A673 (cell line): Measurements from ENCODE around the gene PLAAT4. TPM values are rescaled to one million over a fixed set of nuclear protein-coding genes. Genes with fewer than 3 reads are reported as not detected.

Experiments used
- BruUV-seq: library from RNA; stranded (reverse); fragments of 400-500 nt; replicated peaks from 2 replicates; lab custom pipeline; 2021; lab: Mats Ljungman, UMichigan
- CTCF ChIA-PET: fragments of 300-600 bp; sonication (Branson Sonifier 250); formaldehyde crosslinking; loops from one replicate; lab custom pipeline; 2022; ENCODE audit warnings: antibody characterized with exemption; lab: Charles Lee
- POLR2A ChIA-PET: fragments of 300-600 bp; sonication (Branson Sonifier 250); formaldehyde crosslinking; loops from one replicate; lab custom pipeline; 2022; ENCODE audit warnings: antibody characterized with exemption; ENCODE audit not compliant: low non-redundant PET; lab: Charles Lee
- DNase-seq: peaks from one replicate; pipeline ENCODE4 v3.0.0-alpha.2; 2015; ENCODE audit warnings: low spot score
- H3K27ac ChIP-seq: fragments of 200-600 bp; sonication (generic); 2 replicates; pipeline ENCODE4 v1.5.1; 2016; ENCODE audit warnings: mixed run types, low read depth, mild to moderate bottlenecking, mixed read lengths, antibody characterized with exemption, low read length; ENCODE audit not compliant: poor library complexity, severe bottlenecking
- H3K27me3 ChIP-seq: fragments of 200-600 bp; sonication (generic); replicated peaks from 2 replicates; pipeline ENCODE4 v1.6.1; 2017; ENCODE audit warnings: mixed run types, low read depth, mild to moderate bottlenecking, mixed read lengths, antibody characterized with exemption, low read length; ENCODE audit not compliant: insufficient read depth, poor library complexity
- H3K36me3 ChIP-seq: fragments of 200-600 bp; sonication (generic); 2 replicates; pipeline ENCODE4 v1.6.1; 2016; ENCODE audit warnings: mixed run types, mild to moderate bottlenecking, mixed read lengths, antibody characterized with exemption, low read length; ENCODE audit not compliant: insufficient read depth, poor library complexity, severe bottlenecking
- H3K4me1 ChIP-seq: fragments of 200-600 bp; sonication (generic); 2 replicates; pipeline ENCODE4 v1.6.1; 2017; ENCODE audit warnings: mixed run types, mild to moderate bottlenecking, mixed read lengths, antibody characterized with exemption, low read length; ENCODE audit not compliant: insufficient read depth, poor library complexity, severe bottlenecking
- H3K4me3 ChIP-seq: fragments of 200-600 bp; sonication (generic); 2 replicates; pipeline ENCODE4 v1.5.1; 2016; ENCODE audit warnings: low read depth, mixed run types, mild to moderate bottlenecking, mixed read lengths, low read length; ENCODE audit not compliant: poor library complexity, severe bottlenecking
- H3K9me3 ChIP-seq: fragments of 200-600 bp; sonication (generic); 2 replicates; pipeline ENCODE4 v1.6.1; 2016; ENCODE audit warnings: mixed run types, low read depth, mild to moderate bottlenecking, mixed read lengths, antibody characterized with exemption, low read length; ENCODE audit not compliant: poor library complexity, severe bottlenecking
- CTCF ChIP-seq: fragments of 300-800, 200-600 bp; sonication (generic); conservative IDR thresholded peaks from 2 replicates; pipeline ENCODE4 v1.5.1; 2017; ENCODE audit warnings: low read depth, mild to moderate bottlenecking, antibody characterized with exemption, low read length, moderate library complexity, mixed read lengths
- EZH2 ChIP-seq: fragments of 200-600 bp; sonication (generic); IDR thresholded peaks from 2 replicates; pipeline ENCODE4 v1.6.1; 2017; ENCODE audit warnings: borderline replicate concordance, low read depth, mild to moderate bottlenecking, mixed read lengths, antibody characterized with exemption, low read length; ENCODE audit not compliant: poor library complexity, severe bottlenecking
- intact Hi-C: fragments of 100-400 bp; cut with micrococcal nuclease; formaldehyde crosslinking; loops from one replicate; pipeline ENCODE4 v1.10.0; 2022; ENCODE audit not compliant: unreplicated experiment
- total RNA-seq: library from RNA; stranded (reverse); gene quantifications from 2 replicates; pipeline ENCODE4 v1.2.3, GENCODE V29; 2021

The PLAAT4 gene
- total RNA-seq, 1 experiment from 2014 or later: 0.97 TPM

GRCh38 chr11:63557570-63557969 is 21.0 kb downstream of the PLAAT4 start:
- no peak overlapping the region for H3K27ac ChIP-seq
- no peak overlapping the region for H3K4me3 ChIP-seq
- intact Hi-C loops: no loop called here
- DNase-seq: no peak
- H3K4me1 ChIP-seq: no peaks in the 10 kb centered on the region
- ChIA-PET CTCF (no interaction called here), POLR2A (no interaction called here)
- no TSS peak for BruUV-seq
- no peaks in the 10 kb centered on the region for H3K36me3 ChIP-seq
- H3K27me3 ChIP-seq: no peaks in the 10 kb centered on the region
- TF ChIP-seq CTCF (no peak), EZH2 (no peak)
- H3K9me3 ChIP-seq: no peaks in the 10 kb centered on the region

GRCh38 chr11:63558459-63559157 is 22.0 kb downstream of the PLAAT4 start:
- POLR2A ChIA-PET: no interaction called here
- no peak for DNase-seq
- H3K4me1 ChIP-seq: no peaks in the 10 kb centered on the region
- intact Hi-C loops: no loop called here
- CTCF ChIA-PET: interaction anchor here (0.7 kb wide), 1 partner anchor 77 kb away, joined by 4 read pairs; no protein-coding TSS in a partner anchor
- no TSS peak for BruUV-seq
- no peak overlapping the region for H3K4me3 ChIP-seq
- no peaks in the 10 kb centered on the region for H3K9me3 ChIP-seq
- no peaks in the 10 kb centered on the region for H3K36me3 ChIP-seq
- H3K27ac ChIP-seq: no peak overlapping the region
- no peak for TF ChIP-seq EZH2
- TF ChIP-seq CTCF: no peak
- H3K27me3 ChIP-seq: no peaks in the 10 kb centered on the region

GRCh38 chr11:63560506-63561180 is 24.0 kb downstream of the PLAAT4 start:
- H3K4me1 ChIP-seq: no peaks in the 10 kb centered on the region
- no peak overlapping the region for H3K27ac ChIP-seq
- H3K36me3 ChIP-seq: no peaks in the 10 kb centered on the region
- DNase-seq: no peak
- H3K27me3 ChIP-seq: no peaks in the 10 kb centered on the region
- intact Hi-C loops: no loop called here
- POLR2A ChIA-PET: no interaction called here
- CTCF ChIA-PET: no interaction called here
- H3K9me3 ChIP-seq: no peaks in the 10 kb centered on the region
- H3K4me3 ChIP-seq: no peak overlapping the region
- BruUV-seq: no TSS peak
- TF ChIP-seq CTCF (no peak), EZH2 (no peak)
